Inferior parietal cortex (tissue), 1 donor: ENCODE data around the gene GPR25.
"Not testable (repeated sequence)": the region's sequence is repeated elsewhere in the genome, so short reads cannot be mapped to it uniquely, and the experiment has no call there.

Experiments
- DNase-seq: peaks from one replicate; pipeline ENCODE4 v3.0.0-alpha.2; 2016; ENCODE audit errors: extremely low spot score

Gene GPR25

GRCh38 chr1:200895443-200895789 lies 22.6 kb downstream of the GPR25 start:
- no peak for DNase-seq

GRCh38 chr1:200895801-200896530 lies 23.2 kb downstream of the GPR25 start:
- DNase-seq = no peak

- DNase-seq = no peak
These were observed 23.9 kb downstream of the GPR25 start for GRCh38 chr1:200896531-200897196.

- DNase-seq = no peak
These were observed 24.5 kb downstream of the GPR25 start for GRCh38 chr1:200897259-200897658.

DNA sequence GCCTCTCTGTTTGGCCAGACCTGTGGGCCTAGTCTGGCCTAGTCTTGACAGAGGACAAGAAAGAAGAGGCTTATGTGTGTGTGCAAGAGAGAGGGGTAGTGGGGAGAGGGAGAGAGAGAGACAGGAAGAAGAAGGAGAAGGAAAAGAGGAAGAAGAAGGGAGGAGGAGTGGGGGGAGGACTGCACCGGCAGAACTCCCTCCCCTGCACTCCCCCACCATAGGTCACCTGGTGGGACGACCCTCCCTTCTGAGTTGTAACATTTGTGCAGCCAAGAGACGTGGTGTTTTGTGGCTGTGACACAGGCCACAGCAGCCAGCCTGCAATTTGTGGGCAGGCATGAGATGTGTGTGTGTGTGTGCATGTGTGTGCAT lies 26.2 kb downstream of the GPR25 start:
- no peak for DNase-seq

- DNase-seq = no peak
These were observed 26.7 kb downstream of the GPR25 start for GRCh38 chr1:200899451-200899915.

DNA sequence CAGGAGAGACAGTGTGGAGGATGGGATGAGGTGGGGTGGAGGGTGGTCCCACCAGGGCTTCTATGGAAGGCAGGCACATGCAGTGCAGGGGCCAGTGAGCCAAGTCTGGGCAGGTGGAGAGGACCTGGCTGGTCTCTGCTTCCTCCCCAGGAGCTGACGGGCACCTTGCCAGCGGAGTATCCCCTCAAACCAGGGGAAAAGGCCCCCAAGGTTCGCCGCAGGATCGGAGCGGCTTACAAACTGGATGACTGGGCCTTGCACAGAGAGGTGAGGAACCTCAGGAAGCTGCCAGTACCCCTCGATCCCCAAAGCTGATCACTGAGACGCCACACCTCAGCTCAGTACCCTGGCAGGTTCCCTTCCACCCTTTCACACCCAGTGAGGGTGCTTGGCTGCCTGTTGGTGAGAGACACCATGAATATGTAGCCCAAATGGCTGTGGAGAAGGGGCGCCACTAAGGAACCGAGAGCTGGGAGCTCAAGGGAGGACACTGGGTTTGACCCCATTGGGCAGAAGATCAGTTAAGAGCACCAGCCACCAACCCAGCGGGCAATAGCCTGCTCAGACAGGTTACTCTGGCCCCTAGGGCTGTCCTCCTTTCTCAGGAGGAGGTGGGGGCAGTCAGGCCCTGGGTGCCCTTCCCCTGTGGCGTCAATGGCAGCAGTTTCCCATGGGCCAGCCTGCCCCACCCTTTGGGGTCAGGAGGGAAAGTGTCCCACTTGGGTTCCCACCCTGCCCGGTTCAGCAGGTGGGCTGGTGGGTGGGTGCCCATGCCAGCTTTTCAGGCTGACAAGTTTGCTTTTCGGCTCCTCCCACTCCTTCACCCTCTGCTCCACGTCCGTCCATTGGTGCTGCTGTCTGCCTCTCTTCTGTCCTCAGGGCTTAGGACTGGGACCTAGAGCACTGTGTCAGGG lies 27.4 kb downstream of the GPR25 start:
- no peak for DNase-seq

- no peak for DNase-seq
These were observed 28.1 kb downstream of the GPR25 start for GRCh38 chr1:200900877-200901276.

GRCh38 chr1:200901350-200901749 lies 28.6 kb downstream of the GPR25 start:
- DNase-seq = no peak

GRCh38 chr1:200901796-200902444 lies 29.1 kb downstream of the GPR25 start:
- DNase-seq = no peak

- no peak for DNase-seq
These were observed 31.0 kb downstream of the GPR25 start for GRCh38 chr1:200903793-200904192.

DNA sequence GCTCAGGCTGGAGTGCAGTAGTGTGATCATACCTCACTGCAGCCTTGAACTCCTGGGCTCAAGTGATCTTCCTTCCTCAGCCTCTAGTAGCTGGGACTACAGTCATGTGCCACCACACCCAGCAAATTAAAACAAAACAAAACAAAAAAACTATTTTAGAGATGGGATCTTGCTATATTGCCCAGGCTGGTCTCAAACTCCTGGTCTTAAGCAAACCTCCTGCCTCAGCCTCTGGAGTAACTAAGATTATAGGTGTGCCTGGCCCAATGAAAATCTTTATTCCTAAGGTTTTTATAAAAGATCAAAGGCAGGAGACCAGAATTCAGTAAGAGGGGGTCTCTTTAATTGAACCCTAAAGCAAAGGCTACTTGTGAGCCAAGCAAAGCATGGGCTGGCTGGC lies 32.0 kb downstream of the GPR25 start:
- no peak for DNase-seq

DNA sequence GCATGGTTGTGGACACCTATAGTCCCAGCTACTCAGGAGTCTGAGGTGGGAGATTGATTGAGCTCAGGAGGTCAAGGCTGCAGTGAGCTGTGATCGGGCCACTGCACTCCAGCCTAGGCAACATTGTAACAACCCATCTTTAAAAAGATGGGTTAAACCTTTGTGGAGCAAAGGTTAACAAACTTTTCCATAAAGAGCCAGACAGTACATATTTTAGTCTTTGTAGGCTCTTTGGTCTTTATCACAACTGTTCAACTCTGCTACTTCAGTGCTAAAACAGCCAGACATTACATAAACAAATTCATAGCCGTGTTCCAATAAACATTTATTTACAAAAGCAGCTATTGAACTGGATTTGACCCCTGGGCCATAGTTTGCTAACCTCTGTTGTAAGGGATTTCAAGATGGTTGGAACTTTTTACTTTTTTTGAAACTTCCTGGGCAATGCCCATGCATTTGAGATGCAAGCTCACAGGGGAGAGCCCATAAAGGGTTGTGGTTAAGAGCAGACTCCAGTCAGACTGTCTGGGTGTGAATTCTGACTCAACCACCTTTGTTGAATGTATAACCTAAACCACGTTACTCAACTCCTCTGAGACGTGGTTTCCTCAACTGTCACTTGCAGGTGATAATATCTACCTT lies 32.8 kb downstream of the GPR25 start:
- DNase-seq = no peak

DNA sequence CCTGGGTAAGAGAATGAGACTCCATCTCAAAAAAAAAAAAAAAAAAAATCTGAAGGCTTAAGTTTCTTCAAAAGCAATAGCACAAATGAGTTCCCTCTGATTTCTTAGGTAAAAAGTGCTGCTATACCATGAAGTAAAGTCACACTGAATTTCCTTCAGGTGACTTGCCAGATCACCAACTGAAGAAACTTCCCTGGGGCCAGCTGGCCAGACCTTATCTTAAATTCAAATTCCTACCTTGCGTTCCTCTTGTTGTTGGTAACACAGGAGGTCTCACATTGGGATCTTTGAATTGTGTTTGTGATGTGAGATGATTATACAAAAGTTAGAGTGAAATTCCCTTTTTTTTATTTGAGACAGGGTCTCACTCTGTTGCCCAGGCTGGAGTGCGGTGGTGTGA lies 33.7 kb downstream of the GPR25 start:
- no peak for DNase-seq

DNA sequence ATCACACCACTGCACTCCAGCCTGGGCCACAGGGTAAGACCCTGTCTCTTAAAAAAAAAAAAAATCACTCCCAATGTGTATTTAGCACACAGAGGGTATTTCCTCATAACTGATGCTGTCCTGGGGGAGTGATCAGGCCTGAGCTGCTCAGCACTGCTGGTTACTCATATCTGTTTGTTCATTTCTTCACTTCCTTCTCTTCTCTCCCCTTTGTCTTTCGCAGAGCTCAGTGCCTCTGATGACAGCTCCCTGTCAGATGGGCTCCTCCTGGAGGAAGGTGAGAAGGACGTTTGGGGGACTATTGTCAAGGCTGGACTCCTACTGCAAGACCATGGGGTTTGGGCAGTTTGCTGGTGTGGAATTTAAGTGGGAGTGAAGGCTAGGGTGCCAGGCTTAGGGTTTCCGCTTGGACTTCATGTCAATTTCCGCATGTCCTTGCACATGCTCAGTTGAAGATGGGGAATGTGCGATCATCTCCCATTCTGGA lies 34.9 kb downstream of the GPR25 start:
- DNase-seq = no peak

GRCh38 chr1:200908191-200908868 lies 35.5 kb downstream of the GPR25 start:
- no peak for DNase-seq

- no peak for DNase-seq
These were observed 36.3 kb downstream of the GPR25 start for GRCh38 chr1:200909071-200909470.

- no peak for DNase-seq
These were observed 37.0 kb downstream of the GPR25 start for GRCh38 chr1:200909757-200910239.

GRCh38 chr1:200911361-200911760 lies 38.6 kb downstream of the GPR25 start:
- DNase-seq = no peak

DNA sequence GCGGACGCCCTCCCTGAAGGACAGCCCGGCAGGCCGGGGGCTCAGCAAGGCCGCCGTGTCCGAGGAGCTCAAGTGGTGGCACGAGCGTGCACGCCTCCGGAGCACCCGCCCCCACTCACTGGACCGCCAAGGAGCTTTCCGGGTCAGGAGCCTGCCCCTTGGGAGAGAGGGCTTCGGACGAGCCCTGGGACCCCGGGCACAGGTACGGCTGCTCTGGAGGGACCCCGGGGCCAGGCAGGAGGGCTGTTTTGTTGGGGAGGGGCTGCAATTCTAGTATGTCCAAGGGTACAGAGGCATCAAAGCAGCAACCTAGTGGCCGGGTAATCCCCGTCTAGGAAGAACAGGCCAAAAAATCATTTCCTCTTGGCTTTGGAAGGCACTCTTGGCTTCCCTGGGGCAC lies 39.2 kb downstream of the GPR25 start:
- not testable (repeated sequence) for DNase-seq
